Esophagus muscularis mucosa (tissue), 4 donors: ENCODE measurements around the gene IQCC.

Experiments used
- EP300 ChIP-seq: sonication (generic); formaldehyde crosslinking; IDR thresholded peaks from one replicate; pipeline ENCODE4 v1.6.1; 2017; ENCODE audit warnings: antibody characterized with exemption
- POLR2AphosphoS5 ChIP-seq, 2 donors: sonication (generic); formaldehyde crosslinking; IDR thresholded peaks; one replicate each; pipeline ENCODE4 v1.6.1; 2017; ENCODE audit warnings: antibody characterized with exemption in 2 of 2
- TF ChIP-seq, protein P1 (sequence below), 3 experiments: fragments of 200-600 bp in 2 of 3; fragments of 450-650 bp in 1 of 3; sonication (generic) in 2 of 3; IDR thresholded peaks; one replicate each; pipeline ENCODE4 v1.5.1; 2017 to 2019; ENCODE audit warnings: antibody characterized with exemption in 3 of 3, mild to moderate bottlenecking in 2 of 3, moderate library complexity in 1 of 3

- TF ChIP-seq, protein P1, sequence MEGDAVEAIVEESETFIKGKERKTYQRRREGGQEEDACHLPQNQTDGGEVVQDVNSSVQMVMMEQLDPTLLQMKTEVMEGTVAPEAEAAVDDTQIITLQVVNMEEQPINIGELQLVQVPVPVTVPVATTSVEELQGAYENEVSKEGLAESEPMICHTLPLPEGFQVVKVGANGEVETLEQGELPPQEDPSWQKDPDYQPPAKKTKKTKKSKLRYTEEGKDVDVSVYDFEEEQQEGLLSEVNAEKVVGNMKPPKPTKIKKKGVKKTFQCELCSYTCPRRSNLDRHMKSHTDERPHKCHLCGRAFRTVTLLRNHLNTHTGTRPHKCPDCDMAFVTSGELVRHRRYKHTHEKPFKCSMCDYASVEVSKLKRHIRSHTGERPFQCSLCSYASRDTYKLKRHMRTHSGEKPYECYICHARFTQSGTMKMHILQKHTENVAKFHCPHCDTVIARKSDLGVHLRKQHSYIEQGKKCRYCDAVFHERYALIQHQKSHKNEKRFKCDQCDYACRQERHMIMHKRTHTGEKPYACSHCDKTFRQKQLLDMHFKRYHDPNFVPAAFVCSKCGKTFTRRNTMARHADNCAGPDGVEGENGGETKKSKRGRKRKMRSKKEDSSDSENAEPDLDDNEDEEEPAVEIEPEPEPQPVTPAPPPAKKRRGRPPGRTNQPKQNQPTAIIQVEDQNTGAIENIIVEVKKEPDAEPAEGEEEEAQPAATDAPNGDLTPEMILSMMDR (IDR thresholded peaks at IDR 0.05), result no peak
- TF ChIP-seq POLR2AphosphoS5 (IDR thresholded peaks at IDR 0.05) (no peak), EP300 (no peak)
Measured at GRCh38 chr1:32187850-32188249, 17.6 kb upstream of the IQCC start.
